Esophagus muscularis mucosa (tissue), 3 donors: Measurements from ENCODE around the gene GAMT.

Source experiments
- POLR2A ChIP-seq: fragments of 450-650 bp; IDR thresholded peaks from one replicate; pipeline ENCODE4 v1.6.1; 2017; ENCODE audit warnings: antibody characterized with exemption, moderate library complexity, mild to moderate bottlenecking, low read depth
- POLR2AphosphoS5 ChIP-seq, 2 donors: sonication (generic); formaldehyde crosslinking; IDR thresholded peaks; one replicate each; pipeline ENCODE4 v1.6.1; 2017; ENCODE audit warnings: antibody characterized with exemption in 2 of 2
- TF ChIP-seq, protein P1 (sequence below), 3 experiments: fragments of 200-600 bp in 2 of 3; fragments of 450-650 bp in 1 of 3; sonication (generic) in 2 of 3; IDR thresholded peaks; one replicate each; pipeline ENCODE4 v1.5.1; 2017 to 2019; ENCODE audit warnings: antibody characterized with exemption in 3 of 3, mild to moderate bottlenecking in 2 of 3, moderate library complexity in 1 of 3

- TF ChIP-seq, protein P1, sequence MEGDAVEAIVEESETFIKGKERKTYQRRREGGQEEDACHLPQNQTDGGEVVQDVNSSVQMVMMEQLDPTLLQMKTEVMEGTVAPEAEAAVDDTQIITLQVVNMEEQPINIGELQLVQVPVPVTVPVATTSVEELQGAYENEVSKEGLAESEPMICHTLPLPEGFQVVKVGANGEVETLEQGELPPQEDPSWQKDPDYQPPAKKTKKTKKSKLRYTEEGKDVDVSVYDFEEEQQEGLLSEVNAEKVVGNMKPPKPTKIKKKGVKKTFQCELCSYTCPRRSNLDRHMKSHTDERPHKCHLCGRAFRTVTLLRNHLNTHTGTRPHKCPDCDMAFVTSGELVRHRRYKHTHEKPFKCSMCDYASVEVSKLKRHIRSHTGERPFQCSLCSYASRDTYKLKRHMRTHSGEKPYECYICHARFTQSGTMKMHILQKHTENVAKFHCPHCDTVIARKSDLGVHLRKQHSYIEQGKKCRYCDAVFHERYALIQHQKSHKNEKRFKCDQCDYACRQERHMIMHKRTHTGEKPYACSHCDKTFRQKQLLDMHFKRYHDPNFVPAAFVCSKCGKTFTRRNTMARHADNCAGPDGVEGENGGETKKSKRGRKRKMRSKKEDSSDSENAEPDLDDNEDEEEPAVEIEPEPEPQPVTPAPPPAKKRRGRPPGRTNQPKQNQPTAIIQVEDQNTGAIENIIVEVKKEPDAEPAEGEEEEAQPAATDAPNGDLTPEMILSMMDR (IDR thresholded peaks at IDR 0.05) = no peak
- no peak for TF ChIP-seq POLR2AphosphoS5 (IDR thresholded peaks at IDR 0.05)
- no peak for TF ChIP-seq POLR2A
These were observed 8.3 kb downstream of the GAMT start for GRCh38 chr19:1392939-1393530.
